Measurements from ENCODE around the gene PWWP2B. TPM values are rescaled to one million over a fixed set of nuclear protein-coding genes. Genes with fewer than 3 reads are reported as not detected.

PWWP2B gene
- total RNA-seq = 24.4 TPM

DNA sequence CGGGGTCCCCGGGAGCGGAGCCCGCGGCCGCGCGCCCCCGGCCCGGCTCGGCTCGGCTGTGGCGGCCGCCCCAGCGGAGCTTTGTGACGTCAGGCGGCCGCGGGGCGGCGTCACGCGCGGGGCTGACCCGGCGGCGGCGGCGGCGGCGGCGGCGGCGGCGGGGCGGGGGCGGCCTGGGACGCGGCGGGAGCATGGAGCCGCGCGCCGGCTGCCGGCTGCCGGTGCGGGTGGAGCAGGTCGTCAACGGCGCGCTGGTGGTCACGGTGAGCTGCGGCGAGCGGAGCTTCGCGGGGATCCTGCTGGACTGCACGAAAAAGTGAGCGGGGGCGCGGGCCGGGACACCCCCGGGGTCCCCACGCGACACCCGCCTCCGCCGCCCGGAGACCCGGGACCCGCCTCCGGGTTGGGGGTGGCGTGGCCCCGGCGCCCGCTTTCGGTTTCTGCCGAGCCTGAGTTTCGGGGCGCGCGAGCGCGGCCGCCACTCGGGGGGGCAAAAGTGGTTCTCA, at the start of gene PWWP2B:
TSS of gene PWWP2B (plus strand) at position 165 of the 506 bp plus-strand sequence. CDS start at position 192, 27 bp downstream.
- Histone ChIP-seq H3K4me3 (peak within 1 kb of the TSS; percentile 90 to 99), H3K4me1 (peaks cover 3 to 26% of the 10 kb centered on the region in 2 donors), H3K27me3 (no peaks in the 10 kb centered on the region), H3K9me3 (no peaks in the 10 kb centered on the region), H3K36me3 (no peaks in the 10 kb centered on the region), H3K27ac (peak within 1 kb of the TSS; percentile 91 to 95)
- no peak for DNase-seq (ENCODE audit: low spot score in 2 of 2)
- intact Hi-C loops (cut with DNase I) = loop anchor here (1.0 to 5.0 kb wide), 6 partner anchors 24 to 497 kb away; partner anchors contain the start of genes INPP5A and LRRC27
- TF ChIP-seq, protein P1, sequence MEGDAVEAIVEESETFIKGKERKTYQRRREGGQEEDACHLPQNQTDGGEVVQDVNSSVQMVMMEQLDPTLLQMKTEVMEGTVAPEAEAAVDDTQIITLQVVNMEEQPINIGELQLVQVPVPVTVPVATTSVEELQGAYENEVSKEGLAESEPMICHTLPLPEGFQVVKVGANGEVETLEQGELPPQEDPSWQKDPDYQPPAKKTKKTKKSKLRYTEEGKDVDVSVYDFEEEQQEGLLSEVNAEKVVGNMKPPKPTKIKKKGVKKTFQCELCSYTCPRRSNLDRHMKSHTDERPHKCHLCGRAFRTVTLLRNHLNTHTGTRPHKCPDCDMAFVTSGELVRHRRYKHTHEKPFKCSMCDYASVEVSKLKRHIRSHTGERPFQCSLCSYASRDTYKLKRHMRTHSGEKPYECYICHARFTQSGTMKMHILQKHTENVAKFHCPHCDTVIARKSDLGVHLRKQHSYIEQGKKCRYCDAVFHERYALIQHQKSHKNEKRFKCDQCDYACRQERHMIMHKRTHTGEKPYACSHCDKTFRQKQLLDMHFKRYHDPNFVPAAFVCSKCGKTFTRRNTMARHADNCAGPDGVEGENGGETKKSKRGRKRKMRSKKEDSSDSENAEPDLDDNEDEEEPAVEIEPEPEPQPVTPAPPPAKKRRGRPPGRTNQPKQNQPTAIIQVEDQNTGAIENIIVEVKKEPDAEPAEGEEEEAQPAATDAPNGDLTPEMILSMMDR (IDR thresholded peaks at IDR 0.05) = no peak

DNA sequence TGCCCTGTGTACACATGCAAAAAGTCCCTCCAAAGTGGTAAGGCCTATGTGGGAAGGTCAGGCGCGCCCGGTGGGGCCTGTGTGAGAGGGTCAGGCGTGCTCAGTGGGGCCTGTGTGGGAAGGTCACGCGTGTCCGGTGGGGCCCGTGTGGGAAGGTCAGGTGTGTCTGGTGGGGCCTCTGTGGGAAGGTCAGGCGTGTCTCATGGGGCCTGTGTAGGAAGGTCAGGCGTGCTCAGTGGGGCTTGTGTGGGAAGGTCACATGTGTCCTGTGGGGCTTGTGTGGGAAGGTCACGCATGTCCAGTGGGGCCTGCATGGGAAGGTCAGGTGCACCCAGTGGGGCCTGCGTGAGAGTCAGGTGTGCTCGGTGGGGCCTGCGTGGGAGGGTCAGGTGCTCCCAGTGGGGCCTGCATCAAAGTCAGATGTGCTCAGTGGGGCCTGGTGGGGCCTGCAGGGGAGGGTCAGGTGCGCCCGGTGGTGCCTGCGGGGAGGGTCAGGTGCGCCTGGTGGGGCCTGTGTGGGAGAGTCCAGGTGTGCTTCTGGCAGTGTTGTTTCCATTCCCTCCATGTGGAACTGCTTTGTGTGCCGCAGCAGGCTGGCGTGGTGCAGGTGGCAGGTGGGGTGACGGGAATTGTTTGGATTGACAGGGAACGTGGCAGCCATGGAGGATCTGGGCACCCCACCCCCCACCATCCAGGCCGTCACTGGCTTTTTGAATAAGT, 49.6 kb upstream of the PWWP2B start:
- Histone ChIP-seq H3K27ac (no peak overlapping the region), H3K27me3 (no peaks in the 10 kb centered on the region), H3K9me3 (peaks cover 0 to 2% of the 10 kb centered on the region in 2 donors), H3K4me1 (no peaks in the 10 kb centered on the region), H3K36me3 (peaks cover 4 to 7% of the 10 kb centered on the region in 2 donors), H3K4me3 (no peak overlapping the region)
- TF ChIP-seq, protein P1 (IDR thresholded peaks at IDR 0.05) = no peak
- intact Hi-C loops (cut with DNase I) = no loop called here
- DNase-seq (ENCODE audit: low spot score in 2 of 2) = no peak

DNA sequence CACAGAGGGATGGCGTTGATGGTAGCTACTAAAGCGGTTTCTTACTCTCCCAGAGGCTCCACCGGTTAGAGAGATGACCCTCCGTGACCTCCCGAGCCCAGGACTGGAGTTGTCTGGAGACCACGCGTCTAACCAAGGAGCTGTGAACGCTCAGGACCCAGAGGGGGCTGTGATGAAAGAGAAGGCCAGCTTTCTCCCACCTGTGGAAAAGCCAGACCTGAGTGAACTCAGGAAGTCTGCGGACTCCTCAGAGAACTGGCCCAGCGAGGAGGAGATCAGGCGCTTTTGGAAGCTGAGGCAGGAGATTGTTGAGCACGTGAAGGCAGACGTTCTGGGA, 49.1 kb upstream of the PWWP2B start:
- H3K27ac ChIP-seq = no peak overlapping the region
- H3K4me1 ChIP-seq = no peaks in the 10 kb centered on the region
- intact Hi-C loops (cut with DNase I) = no loop called here
- no peak for DNase-seq (ENCODE audit: low spot score in 2 of 2)
- H3K27me3 ChIP-seq = no peaks in the 10 kb centered on the region
- TF ChIP-seq, protein P1 (IDR thresholded peaks at IDR 0.05) = no peak
- peaks cover 3 to 4% of the 10 kb centered on the region in 2 donors for H3K36me3 ChIP-seq
- H3K9me3 ChIP-seq = no peaks in the 10 kb centered on the region
- no peak overlapping the region for H3K4me3 ChIP-seq

DNA sequence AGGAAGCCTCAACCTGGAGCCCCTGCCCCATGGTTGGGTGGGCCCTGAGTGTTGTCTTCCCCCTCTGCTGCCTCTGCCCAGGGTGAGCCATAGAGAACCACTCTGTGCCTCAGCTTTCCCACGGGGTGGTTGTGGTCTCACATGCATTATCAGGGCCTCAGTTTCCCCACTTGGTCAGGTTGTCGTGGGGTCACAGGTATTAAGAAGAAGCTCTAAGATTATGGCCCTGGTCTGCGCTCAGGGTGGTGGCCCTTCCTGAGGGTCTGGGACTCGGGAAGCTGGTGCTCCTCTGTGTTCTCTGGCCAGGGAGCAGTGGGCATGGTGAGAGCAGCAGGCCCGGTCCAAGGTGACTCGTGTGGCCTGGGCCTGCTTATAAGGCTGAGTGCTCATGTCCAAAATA, 47.2 kb upstream of the PWWP2B start:
- H3K4me1 ChIP-seq = no peaks in the 10 kb centered on the region
- no peak for DNase-seq (ENCODE audit: low spot score in 2 of 2)
- H3K9me3 ChIP-seq = no peaks in the 10 kb centered on the region
- H3K27me3 ChIP-seq = no peaks in the 10 kb centered on the region
- intact Hi-C loops (cut with DNase I) = loop anchor here (5.0 kb wide), 1 partner anchor 42 kb away; the partner anchor contains the start of gene STK32C
- H3K4me3 ChIP-seq = no peak overlapping the region
- no peak overlapping the region for H3K27ac ChIP-seq
- TF ChIP-seq, protein P1 (IDR thresholded peaks at IDR 0.05) = no peak
- peaks cover 0 to 4% of the 10 kb centered on the region in 2 donors for H3K36me3 ChIP-seq

GRCh38 chr10:132350391-132350790, 46.6 kb upstream of the PWWP2B start:
- no peaks in the 10 kb centered on the region for H3K4me1 ChIP-seq
- peaks cover 0 to 4% of the 10 kb centered on the region in 2 donors for H3K36me3 ChIP-seq
- H3K9me3 ChIP-seq = no peaks in the 10 kb centered on the region
- intact Hi-C loops (cut with DNase I) = loop anchor here (5.0 kb wide), 1 partner anchor 43 kb away; the partner anchor contains the start of gene STK32C
- no peak overlapping the region for H3K27ac ChIP-seq
- TF ChIP-seq, protein P1 (IDR thresholded peaks at IDR 0.05) = no peak
- H3K4me3 ChIP-seq = no peak overlapping the region
- DNase-seq (ENCODE audit: low spot score in 2 of 2) = no peak
- H3K27me3 ChIP-seq = no peaks in the 10 kb centered on the region

Measured in ascending aorta (tissue), 2 donors.